HFF-Myc (cell line): ENCODE measurements around the gene GRIK2.

ENCODE experiments used
- DNase-seq: peaks from one replicate; pipeline ENCODE4 v3.0.0-alpha.2; 2011; ENCODE audit warnings: low read depth; ENCODE audit errors: extremely low read depth
- H3K4me3 ChIP-seq: replicated peaks from 2 replicates; pipeline ENCODE4 v1.5.1; 2011; ENCODE audit warnings: low read depth, mild to moderate bottlenecking, control low read depth, low read length
- CTCF ChIP-seq: IDR thresholded peaks from 2 replicates; pipeline ENCODE4 v1.5.1; 2012; ENCODE audit warnings: mild to moderate bottlenecking, low read depth, low read length, control low read depth; ENCODE audit errors: missing control alignments

The GRIK2 gene

GRCh38 chr6:101876431-101876830, 482.9 kb downstream of the GRIK2 start:
- H3K4me3 ChIP-seq: no peak overlapping the region
- no peak for DNase-seq
- no peak for TF ChIP-seq CTCF

- TF ChIP-seq CTCF: no peak
- no peak for DNase-seq
- no peak overlapping the region for H3K4me3 ChIP-seq
Measured at GRCh38 chr6:101878554-101879276, 485.2 kb downstream of the GRIK2 start.

GRCh38 chr6:101879782-101880181, 486.3 kb downstream of the GRIK2 start:
- H3K4me3 ChIP-seq: no peak overlapping the region
- DNase-seq: no peak
- no peak for TF ChIP-seq CTCF

- TF ChIP-seq CTCF: no peak
- no peak overlapping the region for H3K4me3 ChIP-seq
- DNase-seq: no peak
Measured at GRCh38 chr6:101883505-101883904, 490.0 kb downstream of the GRIK2 start.

GRCh38 chr6:101887532-101887931, 494.0 kb downstream of the GRIK2 start:
- H3K4me3 ChIP-seq: no peak overlapping the region
- no peak for TF ChIP-seq CTCF
- no peak for DNase-seq

- H3K4me3 ChIP-seq: no peak overlapping the region
- no peak for DNase-seq
- TF ChIP-seq CTCF: no peak
Measured at GRCh38 chr6:101907356-101908217, 514.1 kb downstream of the GRIK2 start.
